C4-2B (cell line): ENCODE measurements around the gene TTC28.

Experiments
- H3K27ac ChIP-seq: fragments of 450-650 bp; 2 replicates; pipeline ENCODE4 v1.5.1; 2017
- CTCF ChIP-seq: fragments of 450-650 bp; conservative IDR thresholded peaks from 2 replicates; pipeline ENCODE4 v1.5.1; 2017; ENCODE audit warnings: mild to moderate bottlenecking
- ZFX ChIP-seq: fragments of 450-650 bp; IDR thresholded peaks from 2 replicates; pipeline ENCODE4 v1.6.1; 2017

Gene TTC28

GRCh38 chr22:28402539-28402938, 277.1 kb downstream of the TTC28 start:
- no peak for TF ChIP-seq ZFX
- TF ChIP-seq CTCF = no peak
- H3K27ac ChIP-seq = no peak overlapping the region

GRCh38 chr22:28402060-28402459, 277.6 kb downstream of the TTC28 start:
- no peak for TF ChIP-seq CTCF
- no peak overlapping the region for H3K27ac ChIP-seq

GRCh38 chr22:28398981-28399380, 280.7 kb downstream of the TTC28 start:
- TF ChIP-seq CTCF (no peak), ZFX (no peak)

GRCh38 chr22:28398355-28398754, 281.3 kb downstream of the TTC28 start:
- no peak for TF ChIP-seq ZFX
- TF ChIP-seq CTCF = no peak
- no peak overlapping the region for H3K27ac ChIP-seq

More at GRCh38 chr22:28398981-28399380, 280.7 kb downstream of the TTC28 start:
- no peak overlapping the region for H3K27ac ChIP-seq

GRCh38 chr22:28397306-28397705, 282.3 kb downstream of the TTC28 start:
- no peak overlapping the region for H3K27ac ChIP-seq
- TF ChIP-seq ZFX (no peak), CTCF (no peak)

- H3K27ac ChIP-seq = no peak overlapping the region
- TF ChIP-seq ZFX (no peak), CTCF (no peak)
Observed at GRCh38 chr22:28395920-28396753, 283.5 kb downstream of the TTC28 start.

GRCh38 chr22:28395520-28395919, 284.1 kb downstream of the TTC28 start:
- H3K27ac ChIP-seq = no peak overlapping the region
- TF ChIP-seq CTCF (no peak), ZFX (no peak)
